ENCODE results near the gene LRTM1.

LRTM1 gene

GRCh38 chr3:54928046-54928770 lies at the start of gene LRTM1:
TSS of gene LRTM1 (minus strand) at chr3:54928059. CDS start at chr3:54927911, 148 bp downstream.
- no peak for DNase-seq (ENCODE audit: low spot score)

- DNase-seq (ENCODE audit: low spot score): no peak
These were observed 49.6 kb upstream of the LRTM1 start for GRCh38 chr3:54977439-54977838.

- no peak for DNase-seq (ENCODE audit: low spot score)
These were observed 43.0 kb upstream of the LRTM1 start for GRCh38 chr3:54970895-54971294.

GRCh38 chr3:54969652-54970051 lies 41.8 kb upstream of the LRTM1 start:
- DNase-seq (ENCODE audit: low spot score): no peak

GRCh38 chr3:54968546-54969172 lies 40.8 kb upstream of the LRTM1 start:
- DNase-seq (ENCODE audit: low spot score): no peak

GRCh38 chr3:54967731-54968161 lies 39.9 kb upstream of the LRTM1 start:
- DNase-seq (ENCODE audit: low spot score): no peak

DNA sequence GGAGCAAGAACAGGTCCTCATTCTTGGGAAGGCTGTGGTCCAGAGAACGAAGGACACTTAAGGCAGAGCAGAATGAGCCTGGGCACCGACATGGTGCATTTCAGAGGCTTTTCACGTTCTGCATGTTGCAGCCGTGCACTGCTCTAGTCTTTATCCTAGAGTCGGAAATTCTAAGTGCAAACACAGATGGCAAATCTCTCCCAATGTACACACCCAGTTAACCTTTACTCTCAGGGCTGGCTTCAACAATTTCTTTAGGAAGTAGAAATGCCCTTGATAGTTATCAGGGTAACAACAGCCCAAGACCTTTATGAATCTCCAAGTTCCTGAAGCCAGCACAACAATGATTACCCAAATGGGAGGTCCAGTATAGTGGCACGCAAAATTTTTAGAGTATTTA lies 39.1 kb upstream of the LRTM1 start:
- no peak for DNase-seq (ENCODE audit: low spot score)

DNA sequence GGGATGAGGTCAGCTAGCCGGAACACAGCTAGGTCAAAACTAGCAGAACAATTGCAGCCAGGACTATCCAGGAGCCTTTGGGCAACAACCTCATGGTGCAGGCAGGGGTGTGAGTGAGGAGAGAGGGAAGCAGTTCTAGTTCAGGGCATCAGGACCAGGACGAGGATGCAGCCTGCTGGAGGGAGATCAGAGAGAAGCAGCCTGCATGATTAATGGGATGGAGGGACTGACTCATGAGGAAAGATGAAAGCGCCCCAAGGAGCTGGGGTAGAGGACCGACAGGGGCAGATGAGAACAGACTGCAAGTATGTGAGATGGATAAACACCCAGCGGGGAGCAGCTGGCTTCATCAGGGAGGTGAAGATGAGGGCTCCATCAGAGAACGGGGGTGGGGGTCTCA lies 37.9 kb upstream of the LRTM1 start:
- no peak for DNase-seq (ENCODE audit: low spot score)

GRCh38 chr3:54964081-54964480 lies 36.2 kb upstream of the LRTM1 start:
- no peak for DNase-seq (ENCODE audit: low spot score)

DNA sequence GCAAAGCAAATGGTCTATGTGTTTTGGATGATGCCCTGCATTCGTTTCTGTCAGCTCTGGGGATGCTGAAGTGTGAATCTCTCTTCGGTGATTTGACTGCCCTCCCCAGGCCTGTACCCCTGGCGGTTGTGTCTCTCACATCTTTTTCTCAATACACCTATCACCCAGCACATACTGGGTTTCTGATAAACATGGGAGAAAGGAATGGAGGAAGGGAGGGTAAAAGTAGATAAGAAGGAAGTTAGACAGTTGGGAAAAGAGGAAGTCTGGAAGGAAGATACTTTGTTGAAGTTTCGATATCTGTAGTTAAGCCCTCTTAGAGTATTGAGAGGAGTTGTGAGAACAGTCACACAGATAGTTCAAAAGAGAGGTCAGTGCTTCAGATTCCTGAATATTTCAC lies 35.8 kb upstream of the LRTM1 start:
- DNase-seq (ENCODE audit: low spot score): no peak

GRCh38 chr3:54962200-54962599 lies 34.3 kb upstream of the LRTM1 start:
- no peak for DNase-seq (ENCODE audit: low spot score)

- no peak for DNase-seq (ENCODE audit: low spot score)
These were observed 32.8 kb upstream of the LRTM1 start for GRCh38 chr3:54960701-54961100.

- no peak for DNase-seq (ENCODE audit: low spot score)
These were observed 32.2 kb upstream of the LRTM1 start for GRCh38 chr3:54960082-54960481.

GRCh38 chr3:54957711-54958110 lies 29.9 kb upstream of the LRTM1 start:
- no peak for DNase-seq (ENCODE audit: low spot score)

DNA sequence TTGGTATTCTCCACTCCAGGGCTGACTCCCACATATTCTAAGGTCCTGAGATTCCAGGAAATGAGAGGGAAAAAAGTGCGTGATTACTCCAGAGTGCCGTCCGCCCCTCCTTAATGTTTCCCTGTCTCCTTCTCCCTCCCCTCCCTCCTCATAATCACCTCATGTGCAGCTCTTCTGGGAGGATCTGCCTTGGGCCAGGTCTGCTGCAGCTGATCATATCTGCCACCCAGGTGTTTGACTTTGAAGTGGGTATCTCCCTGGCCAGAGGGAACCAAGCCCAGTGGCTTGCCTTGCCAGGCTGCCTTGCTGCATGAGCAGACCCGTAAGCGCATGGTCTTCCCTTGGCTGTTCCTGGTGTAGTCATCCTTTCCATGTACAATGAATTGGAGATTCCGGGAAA lies 28.1 kb upstream of the LRTM1 start:
- DNase-seq (ENCODE audit: low spot score): no peak

GRCh38 chr3:54955496-54955895 lies 27.6 kb upstream of the LRTM1 start:
- no peak for DNase-seq (ENCODE audit: low spot score)

DNA sequence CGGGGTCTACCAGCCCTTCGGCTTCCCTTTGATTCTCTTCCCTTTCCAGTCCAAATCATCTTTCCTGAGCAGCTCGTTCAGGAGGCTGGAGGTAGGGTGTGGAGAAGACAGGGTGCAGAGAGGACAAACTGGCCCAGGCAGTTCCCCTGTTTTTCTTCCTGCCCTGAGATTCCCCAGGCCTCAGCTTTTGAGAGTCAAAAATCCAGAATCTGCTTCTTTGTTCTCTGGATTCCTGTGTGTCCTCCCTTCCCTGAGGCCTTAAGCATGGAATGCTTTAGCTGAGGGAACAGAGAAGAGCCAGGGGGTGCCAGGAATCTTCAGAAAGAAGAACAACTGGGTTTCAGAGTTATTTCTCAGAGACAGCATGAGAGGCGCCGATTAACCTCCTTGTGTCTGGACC lies 26.7 kb upstream of the LRTM1 start:
- DNase-seq (ENCODE audit: low spot score): no peak

GRCh38 chr3:54954022-54954421 lies 26.2 kb upstream of the LRTM1 start:
- DNase-seq (ENCODE audit: low spot score): no peak

DNA sequence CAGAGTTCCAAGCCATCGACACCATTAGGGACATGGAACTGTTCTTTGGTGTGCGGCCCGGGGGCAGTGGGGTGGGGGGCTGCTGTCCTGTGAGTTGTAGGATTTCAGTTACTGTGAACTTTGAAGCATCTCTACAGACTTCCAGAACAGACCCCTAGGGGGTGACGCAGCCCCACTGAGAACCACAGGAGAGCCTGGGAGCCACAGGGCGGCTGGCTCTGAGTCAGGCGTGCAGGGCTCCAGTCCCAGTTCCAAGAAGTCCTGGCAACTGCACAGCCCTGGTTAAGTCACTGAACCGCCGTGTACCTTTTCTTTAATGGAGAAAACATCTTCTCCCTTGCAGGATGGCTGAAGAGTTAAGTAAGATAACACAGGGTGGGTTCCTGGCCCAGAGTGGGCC lies 23.5 kb upstream of the LRTM1 start:
- no peak for DNase-seq (ENCODE audit: low spot score)

GRCh38 chr3:54950391-54951003 lies 22.6 kb upstream of the LRTM1 start:
- no peak for DNase-seq (ENCODE audit: low spot score)

- no peak for DNase-seq (ENCODE audit: low spot score)
These were observed 21.7 kb upstream of the LRTM1 start for GRCh38 chr3:54949491-54950044.

DNA sequence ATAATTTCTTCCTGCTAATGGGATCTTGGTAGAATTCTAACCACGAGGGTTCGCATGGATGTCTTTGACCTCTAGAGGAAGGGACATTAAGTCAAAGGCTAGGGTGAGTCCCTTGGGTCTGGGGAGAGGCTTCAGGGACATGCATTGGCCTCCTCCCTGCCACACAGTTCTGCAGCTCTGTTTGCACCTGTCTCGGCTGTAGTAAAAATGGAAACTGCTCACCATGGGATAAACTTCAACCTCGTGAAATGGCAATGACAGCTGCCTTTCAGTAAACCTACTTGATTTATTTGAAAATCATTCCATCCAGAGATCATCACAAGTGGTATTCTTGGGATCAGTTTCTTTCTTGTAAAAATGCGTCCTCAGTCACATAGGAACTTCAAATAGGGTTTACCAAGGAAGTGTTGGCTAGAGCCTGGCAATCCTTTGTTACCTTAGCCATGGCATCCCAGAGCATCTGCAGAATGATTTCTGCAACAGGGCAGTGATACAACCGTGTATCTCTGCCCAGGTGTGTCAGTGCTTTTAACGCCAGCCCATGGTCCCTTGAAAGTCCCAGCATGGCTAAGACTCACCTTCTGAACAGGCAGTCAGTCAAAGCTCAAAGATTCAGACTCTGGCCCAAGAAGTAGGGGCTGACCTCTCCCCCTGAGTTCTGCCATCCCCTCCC lies 14.0 kb upstream of the LRTM1 start:
- no peak for DNase-seq (ENCODE audit: low spot score)

GRCh38 chr3:54940971-54941370 lies 13.1 kb upstream of the LRTM1 start:
- DNase-seq (ENCODE audit: low spot score): no peak
